Islet of Langerhans (tissue), 1 donor: Measurements from ENCODE around the gene HARS1.
A peak's percentile ranks its signal among the peaks of the same experiment; 100 is the strongest.
"Not testable (repeated sequence)": the region's sequence is repeated elsewhere in the genome, so short reads cannot be mapped to it uniquely, and the experiment has no call there.

Experiments
- FAIRE-seq: peaks from one replicate; lab custom pipeline; 2011; peaks lifted over from hg19 to GRCh38; lab: Jason Lieb, UNC

Gene HARS1

DNA sequence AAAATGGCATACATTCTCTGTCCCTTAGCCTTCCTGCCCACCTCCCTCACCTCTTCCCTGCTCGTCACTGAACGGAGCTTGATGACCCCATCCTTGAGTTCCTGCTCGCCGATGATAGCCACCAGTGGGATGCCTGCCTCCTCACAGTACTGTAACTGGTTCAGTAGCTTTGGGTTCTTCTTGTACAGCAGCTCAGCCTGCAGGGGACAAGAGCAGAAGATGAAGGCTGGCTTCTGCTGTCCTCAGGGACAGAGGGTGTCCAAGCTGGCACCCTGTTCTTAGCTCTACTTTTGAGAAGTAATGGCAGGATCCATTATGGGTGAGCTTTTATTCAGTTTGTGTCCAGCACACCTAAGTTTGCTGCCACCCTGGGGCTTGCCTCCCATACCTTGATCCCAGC lies 16.5 kb downstream of the HARS1 start:
- no peak for FAIRE-seq

DNA sequence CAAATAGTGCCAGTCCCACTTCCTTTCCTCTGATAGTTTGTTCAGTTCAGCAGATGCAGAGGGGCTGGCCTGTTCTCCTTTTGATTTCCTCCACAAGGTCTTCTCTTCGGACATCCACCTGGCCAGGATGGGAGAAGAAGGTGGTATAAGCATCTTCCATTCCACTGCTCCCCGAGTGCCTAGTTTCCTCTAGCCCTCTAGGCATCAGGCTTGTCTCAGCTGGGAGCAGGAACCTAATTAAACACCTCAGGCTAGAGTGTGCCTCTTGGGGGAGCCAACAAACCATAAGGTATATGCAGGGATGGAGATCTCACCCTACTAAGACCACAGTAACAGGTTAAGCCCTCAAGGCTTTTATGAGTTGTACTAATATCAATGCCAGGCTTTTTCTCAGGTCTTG lies 17.0 kb downstream of the HARS1 start:
- FAIRE-seq = no peak

DNA sequence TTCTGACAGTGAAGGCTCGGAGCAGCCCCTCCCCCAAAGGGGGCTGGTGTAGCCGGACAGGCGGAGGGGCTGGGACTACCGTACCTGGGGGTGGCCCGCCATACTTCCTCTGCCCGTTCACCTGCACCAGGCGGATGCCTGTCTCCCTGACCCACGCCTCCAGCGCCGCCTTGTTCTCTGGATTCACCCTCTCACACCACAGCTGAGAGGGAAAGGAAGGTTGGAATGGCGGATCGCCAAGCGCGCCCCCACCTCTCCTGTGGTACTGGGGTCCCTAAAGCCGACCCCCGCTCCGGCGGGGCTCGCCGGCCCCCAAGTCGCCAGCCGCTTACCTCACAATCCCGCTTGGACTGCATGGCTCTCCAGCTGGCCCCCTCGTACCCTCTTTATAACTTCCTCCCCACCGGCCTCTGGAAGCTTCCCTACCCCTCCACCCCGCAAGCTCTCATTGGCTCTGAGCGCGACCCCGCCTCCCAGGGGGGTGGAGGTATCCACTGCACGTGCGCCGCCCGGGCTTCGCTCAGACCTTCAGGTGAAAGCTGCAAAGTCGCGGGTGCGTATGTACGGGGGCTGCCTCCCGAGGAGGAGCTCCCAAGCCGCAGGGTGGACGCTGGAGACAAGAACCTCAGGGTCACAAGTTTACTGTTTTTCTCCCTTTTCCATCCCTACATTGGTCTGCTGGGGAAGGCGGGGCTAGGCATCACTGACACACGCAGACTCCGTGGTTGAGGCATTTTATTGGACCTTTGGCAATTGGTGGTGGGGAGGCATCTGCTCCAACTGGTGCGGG lies 17.8 kb downstream of the HARS1 start, which contains the start of gene DND1:
Gene DND1, minus strand, starts transcription at position 390 of the 790 bp plus-strand sequence. Its CDS starts 34 bp downstream, at position 356.
- FAIRE-seq = no peak

DNA sequence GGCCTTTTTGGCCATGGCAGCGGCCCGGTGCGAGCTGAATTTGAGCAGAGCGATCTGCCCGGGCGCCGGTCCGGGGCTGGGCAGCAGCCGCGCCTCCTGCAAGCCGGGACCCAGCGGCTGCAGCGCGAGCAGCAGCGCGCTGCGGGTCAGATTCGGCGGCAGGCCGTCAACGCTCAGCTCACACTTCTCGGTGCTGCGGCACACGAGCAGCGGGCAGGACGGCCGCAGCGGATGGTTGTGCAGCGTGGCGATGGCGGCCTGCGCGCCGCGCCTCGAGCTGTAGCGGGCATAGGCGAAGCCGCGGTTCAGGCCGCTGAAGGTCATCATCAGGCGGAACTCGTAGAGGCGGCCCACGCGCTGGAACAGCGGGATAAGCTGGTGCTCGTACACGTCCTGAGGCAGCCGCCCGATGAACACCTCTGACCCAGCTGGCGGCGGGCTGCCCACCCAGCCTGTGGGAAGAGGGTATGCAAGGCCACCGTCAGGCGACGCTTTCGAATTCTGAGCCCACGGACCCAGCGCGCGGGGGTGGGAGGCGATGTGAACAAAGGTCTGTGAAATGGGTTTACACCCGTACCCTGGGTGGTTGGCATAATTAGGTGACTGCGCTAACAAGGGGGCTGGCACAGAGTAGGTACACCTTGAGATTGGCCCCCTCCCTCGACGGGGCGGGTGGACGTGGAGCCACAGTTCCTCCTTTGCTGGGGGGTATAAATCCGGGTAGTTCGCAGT lies 18.5 kb downstream of the HARS1 start:
- no peak for FAIRE-seq

DNA sequence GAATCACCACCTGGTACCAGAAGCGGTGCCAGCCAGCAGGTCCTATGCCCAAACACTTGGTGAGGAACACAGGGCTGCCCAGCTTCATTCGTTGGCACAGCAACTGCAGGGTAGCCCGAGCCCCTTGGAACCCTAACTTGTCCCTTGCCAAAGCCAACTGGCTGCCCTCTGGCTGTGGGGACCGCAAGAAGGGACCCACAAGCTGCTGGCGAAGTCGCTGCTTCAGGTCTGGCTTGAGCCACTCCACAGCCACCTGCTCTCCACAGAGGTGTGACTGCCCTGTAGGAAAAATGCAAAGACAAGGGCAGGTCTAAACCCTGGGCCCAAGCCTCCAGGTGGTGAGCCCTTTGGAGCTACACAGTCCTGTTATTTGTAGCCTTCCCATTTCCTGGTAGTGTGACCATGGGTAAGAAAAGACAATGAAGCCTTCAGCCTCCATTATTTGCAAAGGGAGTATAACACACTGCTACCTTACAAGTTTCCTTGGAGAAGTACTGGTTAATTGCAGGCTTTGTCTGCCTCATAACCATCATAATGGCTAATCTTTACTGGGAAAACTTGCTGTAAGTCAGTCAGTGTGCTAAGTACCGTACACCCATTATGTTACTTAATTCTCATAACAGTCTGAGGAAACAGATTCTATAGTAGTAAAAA lies 19.6 kb downstream of the HARS1 start:
- FAIRE-seq = no peak

DNA sequence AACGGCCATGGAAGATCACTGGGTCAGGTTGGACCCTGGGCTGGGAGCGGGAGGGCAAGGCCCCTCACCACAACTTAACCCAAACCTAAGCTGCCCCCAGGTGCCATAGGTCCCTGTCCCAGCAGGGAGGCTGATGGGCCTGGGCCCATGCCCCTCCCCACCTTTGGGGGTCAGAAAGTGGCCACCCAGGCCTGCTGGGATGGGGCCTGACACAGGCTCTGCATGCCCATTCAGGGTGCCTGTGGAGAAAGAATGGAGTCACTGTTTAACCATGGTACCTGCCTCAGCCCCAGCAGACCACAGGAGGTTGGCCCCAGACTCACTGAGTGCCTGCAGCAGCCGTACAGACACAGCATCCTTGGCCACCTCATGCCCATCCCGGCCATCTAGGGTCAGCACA lies 20.1 kb downstream of the HARS1 start:
- not testable (repeated sequence) for FAIRE-seq

DNA sequence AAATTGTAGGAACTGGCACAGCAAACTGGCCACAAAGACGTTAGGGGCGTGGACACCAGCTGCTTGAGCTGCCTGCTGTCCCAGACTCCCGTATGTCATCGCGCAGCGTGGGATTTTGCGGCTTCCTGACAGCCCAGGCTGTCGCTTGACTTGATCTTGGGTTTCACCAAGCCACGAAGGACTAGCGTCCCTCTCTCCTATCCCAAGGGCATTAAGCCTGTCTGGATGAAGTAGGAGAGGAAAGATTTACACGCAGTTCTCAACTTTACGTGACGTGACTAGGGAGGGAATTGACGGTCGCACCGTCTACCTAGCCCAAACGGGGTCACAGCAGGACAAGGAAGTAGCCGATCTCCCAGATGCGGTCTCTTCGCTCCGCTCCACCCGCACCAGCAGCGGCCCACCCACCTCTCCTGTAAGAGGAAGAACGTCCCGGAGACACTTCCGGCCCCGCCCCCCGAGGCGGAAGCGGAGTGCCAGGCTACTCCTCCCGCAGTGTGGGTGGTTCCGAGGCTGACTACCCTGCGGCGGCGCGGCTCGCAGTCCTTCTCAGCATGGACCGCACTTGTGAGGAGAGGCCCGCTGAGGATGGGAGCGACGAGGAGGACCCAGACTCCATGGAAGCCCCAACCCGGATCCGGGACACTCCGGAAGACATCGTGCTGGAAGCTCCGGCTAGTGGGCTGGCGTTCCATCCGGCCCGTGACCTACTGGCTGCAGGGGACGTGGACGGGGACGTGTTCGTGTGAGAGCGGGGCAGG lies 26.6 kb downstream of the HARS1 start, which contains the start of gene WDR55:
Gene WDR55, plus strand, starts transcription at position 546 of the 761 bp plus-strand sequence. Its CDS starts 9 bp downstream, at position 555.
- FAIRE-seq = peak; percentile 9

DNA sequence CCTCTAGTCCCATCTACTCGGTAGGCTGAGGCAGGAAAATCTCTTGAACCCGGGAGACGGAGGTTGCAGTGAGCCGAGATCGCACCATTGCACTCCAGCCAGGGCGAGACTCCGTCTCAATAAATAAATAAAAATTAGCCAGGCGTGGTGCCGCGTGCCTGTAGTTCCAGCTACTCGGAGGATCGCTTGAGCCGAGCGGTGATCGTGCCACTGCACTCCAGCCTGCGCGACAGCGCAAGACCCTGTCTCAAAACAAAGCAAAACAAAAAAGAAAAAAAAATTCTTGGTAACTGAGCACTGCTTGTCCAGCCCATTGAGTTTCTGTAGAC lies 27.2 kb downstream of the HARS1 start:
- FAIRE-seq = no peak

DNA sequence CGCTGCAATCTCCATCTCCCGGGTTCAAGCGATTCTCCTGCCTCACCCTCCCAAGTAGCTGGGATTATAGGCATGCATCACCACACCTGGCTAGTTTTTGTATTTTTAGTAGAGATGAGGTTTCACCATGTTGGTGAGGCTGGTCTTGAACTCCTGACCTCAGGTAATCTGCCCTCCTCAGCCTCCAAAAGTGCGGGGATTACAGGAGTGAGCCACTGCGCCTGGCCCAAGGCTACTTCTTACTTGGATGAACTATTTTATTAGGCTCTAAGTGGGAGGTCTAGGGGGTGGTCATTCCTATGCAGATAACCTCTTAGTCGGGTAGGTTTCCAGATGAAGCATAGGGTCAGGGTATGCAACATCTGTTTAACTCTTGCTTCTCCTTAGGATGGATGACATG lies 30.8 kb downstream of the HARS1 start:
- not testable (repeated sequence) for FAIRE-seq

DNA sequence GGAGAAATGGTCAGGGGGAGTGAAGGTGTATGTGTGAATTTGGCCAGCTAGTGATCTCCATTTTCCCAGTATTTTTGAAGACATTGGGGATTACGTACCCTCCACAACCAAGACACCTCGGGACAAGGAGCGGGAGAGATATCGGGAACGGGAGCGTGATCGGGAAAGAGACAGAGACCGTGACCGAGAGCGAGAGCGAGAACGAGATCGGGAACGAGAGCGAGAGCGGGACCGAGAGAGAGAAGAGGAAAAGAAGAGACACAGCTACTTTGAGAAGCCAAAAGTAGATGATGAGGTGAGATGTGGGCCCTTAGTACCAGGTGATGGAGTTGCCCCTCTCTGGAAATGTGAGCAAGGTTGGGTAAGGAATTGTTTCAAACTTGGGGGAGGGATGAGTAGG lies 32.3 kb downstream of the HARS1 start:
- no peak for FAIRE-seq

DNA sequence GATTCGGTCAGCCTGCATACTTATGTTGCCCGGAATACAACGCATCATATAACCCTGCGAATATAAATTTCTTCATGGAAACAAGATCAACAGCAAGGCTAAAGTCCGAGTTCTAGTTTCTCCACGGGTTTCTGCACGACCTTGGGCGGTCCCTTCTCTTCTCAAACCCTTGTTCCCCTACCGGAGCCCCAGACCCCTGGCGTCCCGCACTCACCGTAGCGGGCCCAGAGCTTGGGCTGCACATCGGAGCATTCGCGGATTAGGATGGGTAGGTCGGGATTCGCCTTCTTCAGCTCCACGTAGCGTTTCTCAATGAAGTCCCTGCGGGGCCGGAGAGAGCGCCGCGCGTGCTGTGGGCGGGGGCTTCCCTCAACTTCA lies 44.1 kb downstream of the HARS1 start:
- FAIRE-seq = no peak

DNA sequence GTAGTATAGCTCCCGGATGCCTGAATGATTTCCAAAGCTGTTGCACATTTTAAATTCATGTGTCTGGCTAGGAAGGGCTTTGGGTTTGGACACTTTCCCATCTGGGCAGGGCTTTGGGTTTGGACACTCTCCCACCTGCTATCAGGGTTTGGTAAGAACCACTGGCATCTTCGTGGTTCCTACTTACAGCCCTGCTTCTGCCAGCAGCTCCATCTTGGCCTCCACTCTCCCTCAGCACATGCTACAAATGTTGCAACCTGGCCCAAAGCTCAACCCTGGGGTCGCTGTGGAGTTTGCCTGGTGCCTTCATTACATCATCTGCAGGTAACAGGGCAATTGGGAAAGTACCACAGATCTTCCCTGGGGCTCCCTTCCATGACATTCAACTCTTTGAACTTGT lies 48.5 kb downstream of the HARS1 start:
- no peak for FAIRE-seq

DNA sequence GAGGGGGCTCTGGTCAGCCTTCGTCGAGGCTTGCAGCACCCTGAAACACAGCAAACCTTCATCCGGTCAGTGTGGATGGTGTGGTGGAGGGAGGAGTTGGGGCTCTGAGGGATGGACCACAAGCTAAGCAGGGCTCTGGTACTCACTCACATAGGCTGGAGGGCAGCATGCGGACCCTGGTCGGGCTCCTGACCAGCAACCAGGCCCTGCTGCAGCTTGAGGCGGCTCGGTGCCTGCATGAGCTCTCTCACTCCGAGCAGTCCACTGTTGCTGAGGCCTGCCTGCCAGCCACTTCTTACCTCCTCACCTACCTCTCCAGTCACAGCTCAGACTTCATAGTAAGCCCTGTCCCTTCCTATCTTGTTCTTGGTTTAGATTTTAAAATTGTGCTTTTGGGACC lies 49.5 kb downstream of the HARS1 start:
- FAIRE-seq = no peak

DNA sequence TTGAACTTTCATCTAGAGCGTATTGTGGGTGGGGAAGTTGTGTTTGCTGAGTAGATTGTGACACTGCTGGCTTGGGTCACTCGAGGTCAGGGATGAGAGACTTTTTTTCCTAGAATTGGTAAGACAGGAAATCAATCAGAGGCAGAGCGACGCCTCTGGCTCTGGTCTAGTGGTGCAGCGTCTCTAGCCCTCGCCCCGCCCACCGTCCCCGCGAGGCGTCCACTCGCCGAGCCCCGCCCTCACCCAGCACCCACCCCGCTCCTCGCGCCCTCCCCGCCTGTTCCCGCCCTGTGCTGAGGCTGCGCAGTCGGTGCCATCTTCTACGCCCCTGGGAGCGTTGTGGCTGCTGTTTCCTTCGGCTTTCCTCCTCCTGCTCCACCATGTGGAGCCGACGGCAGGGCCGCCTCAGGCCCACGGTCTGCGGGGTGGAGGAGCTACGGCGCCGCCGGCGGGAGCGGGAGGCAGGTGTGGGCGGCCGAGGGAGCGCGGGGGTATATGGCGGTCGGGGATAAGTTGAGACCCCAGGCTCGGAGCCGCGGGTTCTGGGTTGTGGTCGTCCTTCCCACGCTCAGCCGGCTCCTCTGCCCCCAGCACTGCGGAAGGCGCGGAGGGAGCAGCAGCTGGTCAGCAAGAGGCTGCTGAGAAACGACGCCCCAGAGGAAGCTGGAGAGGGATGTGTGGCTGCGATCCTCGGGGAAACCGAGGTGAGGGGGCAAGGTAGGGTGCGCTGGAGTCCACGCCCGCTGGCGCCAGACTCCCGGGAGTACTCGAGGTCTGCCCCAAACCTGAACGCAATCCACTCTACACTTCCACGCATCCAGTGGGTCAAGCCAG lies 51.8 kb downstream of the HARS1 start, which contains the start of gene TMCO6:
Gene TMCO6, plus strand, starts transcription at position 304 of the 834 bp plus-strand sequence. Its CDS starts 77 bp downstream, at position 381.
- FAIRE-seq = no peak

DNA sequence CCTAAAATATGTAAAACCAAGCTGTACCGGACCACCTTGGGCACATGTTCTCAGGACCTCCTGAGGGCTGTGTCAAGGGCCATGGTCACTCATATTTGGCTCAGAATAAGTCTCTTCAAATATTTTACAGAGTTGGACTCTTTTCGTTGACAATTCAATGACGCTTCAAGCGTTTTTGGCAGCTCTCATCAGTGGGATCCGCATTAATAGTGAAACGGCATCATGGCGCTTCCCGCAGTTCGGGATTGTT lies 52.3 kb downstream of the HARS1 start:
- FAIRE-seq = not testable (repeated sequence)

DNA sequence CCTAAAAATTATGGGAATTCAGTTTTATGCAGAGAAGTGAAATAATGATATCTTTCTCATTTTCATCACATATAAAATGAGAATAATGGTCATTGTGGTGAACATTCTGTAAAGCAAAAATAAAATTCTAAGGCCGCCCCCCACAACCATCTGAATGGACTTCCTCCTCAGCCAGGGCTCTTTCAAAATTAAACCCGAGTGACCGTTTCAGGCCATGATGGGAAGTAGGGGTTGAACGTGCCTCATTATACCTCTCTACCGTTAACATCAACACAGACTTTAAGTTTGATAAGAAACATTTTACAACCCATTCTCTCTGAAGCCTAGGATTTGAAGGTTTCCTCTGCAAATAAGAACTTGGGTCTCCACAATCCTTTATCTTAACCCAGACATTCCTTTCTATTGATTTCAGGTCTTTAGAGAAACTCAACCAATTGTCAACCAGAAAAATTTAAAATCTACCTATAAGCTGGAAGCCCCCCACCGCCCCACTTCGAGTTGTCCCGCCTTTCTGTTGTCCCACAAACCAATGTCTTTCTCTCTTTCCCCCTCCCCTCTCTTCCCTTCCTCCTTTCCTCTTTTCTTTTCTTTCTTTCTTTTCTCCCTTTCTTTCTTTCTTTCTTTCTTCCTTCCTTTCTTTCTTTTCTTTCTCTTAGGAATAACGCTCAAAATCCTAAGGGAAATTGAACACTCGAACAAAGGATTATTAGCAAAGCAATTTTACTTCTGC lies 53.6 kb downstream of the HARS1 start:
- FAIRE-seq = no peak

DNA sequence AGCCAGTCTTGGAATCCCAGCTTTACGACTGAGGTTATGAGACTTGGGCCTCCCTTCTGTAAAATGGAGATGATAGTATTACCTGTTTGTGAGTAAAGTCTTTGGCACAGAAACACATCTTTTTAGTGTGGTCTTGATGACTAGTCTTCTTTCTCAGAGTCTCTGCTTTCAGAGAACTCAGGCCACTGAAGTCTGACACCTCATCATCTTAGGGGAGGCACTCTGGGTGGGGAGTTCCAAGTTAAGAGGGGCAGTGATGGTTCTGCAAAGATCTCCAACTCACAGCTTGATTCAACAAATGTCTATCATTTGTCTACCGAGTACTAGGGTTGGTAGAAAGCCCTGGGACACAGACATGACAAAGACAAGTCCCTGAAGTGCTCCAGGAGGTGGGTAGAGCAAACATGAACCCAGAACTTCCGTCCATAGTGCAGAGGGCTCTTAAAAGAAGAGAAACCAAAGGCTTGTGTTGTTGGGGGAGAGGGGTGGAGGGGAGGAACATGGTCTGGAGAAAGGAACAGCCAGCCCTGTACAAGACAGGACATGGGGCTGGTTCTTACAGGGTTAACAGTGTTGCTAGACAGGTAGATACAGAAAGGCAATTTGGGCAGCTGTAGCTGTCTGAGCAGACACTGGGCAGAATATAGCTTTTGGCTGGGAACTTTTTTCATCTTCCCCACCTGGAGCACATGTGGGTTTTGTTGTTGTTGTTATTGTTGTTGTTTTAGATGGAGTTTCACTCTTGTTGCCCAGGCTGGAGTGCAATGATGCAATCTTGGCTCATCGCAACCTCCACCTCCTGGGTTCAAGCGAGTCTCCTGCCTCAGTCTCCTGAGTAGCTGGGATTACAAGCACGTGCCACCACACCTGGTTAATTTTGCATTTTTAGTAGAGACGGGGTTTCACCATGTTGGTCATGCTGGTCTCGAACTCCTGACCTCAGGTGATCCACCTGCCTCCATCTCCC lies 55.6 kb downstream of the HARS1 start:
- no peak for FAIRE-seq

DNA sequence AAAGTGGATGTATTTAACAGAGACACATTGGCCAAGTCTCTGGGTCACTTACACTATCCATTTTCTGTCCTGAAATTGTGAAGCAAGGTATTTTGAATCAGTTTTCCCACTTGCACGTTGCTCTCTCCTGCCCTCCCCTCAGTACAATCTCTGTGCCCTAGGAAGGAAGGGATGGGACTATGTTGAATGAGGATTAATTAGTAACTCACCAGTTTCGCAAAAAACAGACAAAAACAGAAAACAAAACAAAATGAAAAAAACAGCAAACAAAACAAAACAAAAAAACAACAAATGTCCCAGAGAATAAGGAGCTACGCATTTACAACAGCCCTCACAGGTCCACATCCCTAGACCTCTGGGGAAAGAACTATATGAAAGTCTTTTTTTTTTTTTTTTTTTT lies 57.1 kb downstream of the HARS1 start:
- no peak for FAIRE-seq

DNA sequence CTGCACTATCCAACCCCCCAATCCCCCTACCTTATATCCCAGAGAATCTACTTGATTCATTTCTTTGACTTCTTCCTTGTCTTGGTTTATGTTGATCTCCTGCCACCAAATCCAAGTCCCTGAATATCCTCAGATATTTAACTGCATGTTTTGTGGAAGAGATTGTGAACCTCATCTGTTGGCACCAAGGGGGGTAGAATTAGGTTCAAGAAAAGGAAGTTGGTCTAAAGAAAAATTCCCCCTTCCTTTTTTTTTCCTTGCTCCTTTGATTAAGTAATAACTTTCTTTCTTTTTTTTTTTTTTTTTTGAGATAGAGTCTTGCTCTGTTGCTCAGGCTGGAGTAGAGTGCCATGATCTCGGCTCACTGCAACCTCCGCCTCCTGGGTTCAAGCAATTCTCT lies 57.7 kb downstream of the HARS1 start:
- FAIRE-seq = no peak

DNA sequence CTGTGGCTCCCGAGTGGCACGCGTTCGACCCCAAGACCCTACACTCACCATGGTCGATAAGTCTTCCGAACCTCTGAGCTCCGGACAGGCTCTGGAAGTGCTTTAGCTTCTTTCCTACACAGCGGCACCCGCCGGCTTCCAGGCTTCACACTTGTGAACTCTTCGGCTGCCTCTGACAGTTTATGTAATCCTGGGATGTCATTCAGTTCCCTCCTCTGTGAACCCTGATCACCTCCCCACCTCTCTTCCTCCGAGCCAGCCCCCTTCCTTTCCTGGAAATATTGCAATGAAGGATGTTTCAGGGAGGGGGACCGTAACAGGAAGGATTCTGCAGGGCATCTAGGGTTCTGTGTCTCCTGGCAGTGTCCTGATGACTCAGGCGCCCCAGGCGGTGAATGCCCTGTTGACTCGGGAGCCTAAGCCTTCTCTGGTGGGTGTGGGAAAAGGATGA lies 58.1 kb downstream of the HARS1 start, which contains the start of gene CD14:
Gene CD14, minus strand, starts transcription at position 155 of the 451 bp plus-strand sequence. Its CDS starts 104 bp downstream, at position 51.
- FAIRE-seq = no peak
